Activated CD4-positive, alpha-beta memory T cell treated with anti-CD3 and anti-CD28 coated beads, Interleukin-2, amount 10 ng/mL, durations not matched to agents 7 days and 5 days (primary cell): Measurements from ENCODE around the gene ABHD10. TPM values are rescaled to one million over a fixed set of nuclear protein-coding genes. Genes with fewer than 3 reads are reported as not detected.

ENCODE experiments used
- CTCF ChIA-PET: fragments of 350-600 bp; sonication (Branson Sonifier 250); formaldehyde crosslinking; loops from one replicate; lab custom pipeline; 2021; ENCODE audit warnings: antibody characterized with exemption, inconsistent platforms; lab: Charles Lee
- POLR2A ChIA-PET: fragments of 350-600 bp; sonication (Branson Sonifier 250); formaldehyde crosslinking; loops from one replicate; lab custom pipeline; 2021; ENCODE audit warnings: antibody characterized with exemption; lab: Charles Lee
- DNase-seq: peaks from one replicate; pipeline ENCODE4 v3.0.0-alpha.2; 2020
- H3K27ac Mint-ChIP-seq: one replicate; pipeline ENCODE4 v1.8.0; 2021; ENCODE audit warnings: mild to moderate bottlenecking, mixed read lengths
- H3K27me3 Mint-ChIP-seq: one replicate; pipeline ENCODE4 v1.8.0; 2021; ENCODE audit warnings: mixed read lengths
- H3K36me3 Mint-ChIP-seq: one replicate; pipeline ENCODE4 v1.8.0; 2021; ENCODE audit warnings: low read depth, mixed read lengths
- H3K4me1 Mint-ChIP-seq: one replicate; pipeline ENCODE4 v1.8.0; 2021; ENCODE audit warnings: mixed read lengths
- H3K4me3 Mint-ChIP-seq: one replicate; pipeline ENCODE4 v1.8.0; 2021; ENCODE audit warnings: mild to moderate bottlenecking, mixed read lengths
- H3K9me3 Mint-ChIP-seq: one replicate; pipeline ENCODE4 v1.8.0; 2021; ENCODE audit warnings: mixed read lengths
- total RNA-seq, 2 experiments: library from RNA; stranded (reverse); gene quantifications; one replicate each; pipeline ENCODE4 v1.2.3, GENCODE V29; 2021

ABHD10 gene
- 10 to 100 TPM; 40.4 to 44.7 TPM for total RNA-seq

DNA sequence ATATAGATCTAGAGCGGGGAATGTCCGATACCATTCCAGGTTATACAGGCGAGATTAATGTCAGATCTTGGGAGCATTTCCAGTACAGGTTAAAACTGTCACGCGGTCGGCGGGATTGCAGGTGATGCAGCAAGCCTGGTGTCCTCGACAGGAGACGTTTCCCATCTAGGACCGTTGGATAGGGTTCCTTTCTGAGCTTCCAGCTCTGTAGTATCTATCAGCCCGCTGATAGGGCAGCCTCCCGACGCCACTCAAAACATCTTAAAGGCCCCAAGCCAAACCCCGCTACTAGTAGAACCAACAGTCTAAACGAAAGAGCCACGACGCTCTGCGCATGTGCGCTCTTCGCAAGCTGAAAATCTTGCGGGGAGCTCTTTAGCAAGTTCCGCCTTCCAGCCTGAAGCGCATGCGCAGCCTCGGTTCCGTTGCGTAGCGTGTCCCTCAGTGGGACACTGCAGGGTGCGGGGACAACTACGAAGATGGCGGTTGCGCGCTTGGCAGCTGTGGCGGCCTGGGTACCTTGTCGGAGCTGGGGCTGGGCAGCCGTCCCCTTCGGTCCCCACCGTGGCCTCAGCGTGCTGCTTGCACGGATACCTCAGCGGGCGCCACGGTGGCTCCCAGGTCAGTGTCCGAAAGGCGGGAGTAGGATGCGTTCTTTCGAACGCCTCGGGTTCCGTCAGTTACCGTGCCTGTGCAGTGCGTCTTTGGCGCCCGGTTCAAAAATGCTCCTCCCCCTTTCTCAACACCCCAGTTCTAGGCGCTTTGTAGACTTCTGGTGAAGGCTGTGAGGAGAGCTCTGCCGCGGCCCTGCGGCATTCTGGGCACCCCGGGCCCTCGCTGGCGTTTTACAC is at the start of gene ABHD10:
Gene ABHD10 (plus strand): TSS at position 444 of the 851 bp plus-strand sequence. CDS start 36 bp downstream, at position 480.
- H3K4me3 Mint-ChIP-seq: peak within 1 kb of the TSS; percentile 75
- no peaks in the 10 kb centered on the region for H3K9me3 Mint-ChIP-seq
- no peaks in the 10 kb centered on the region for H3K27me3 Mint-ChIP-seq
- peak; percentile 97 for DNase-seq
- CTCF ChIA-PET: interaction anchor here (1.0 to 3.6 kb wide), 18 partner anchors 10 to 401 kb away, joined by 3 to 50 read pairs (median 5); no protein-coding TSS in a partner anchor
- POLR2A ChIA-PET: interaction anchor here (0.6 to 2.4 kb wide), 42 partner anchors 8 to 1555 kb away, joined by 3 to 28 read pairs (median 3); partner anchors contain the start of genes CD200 and CD96
- H3K27ac Mint-ChIP-seq: peak within 1 kb of the TSS; percentile 92
- H3K36me3 Mint-ChIP-seq: peaks cover 25% of the 10 kb centered on the region
- peaks cover 42% of the 10 kb centered on the region for H3K4me1 Mint-ChIP-seq

GRCh38 chr3:111929484-111929883 is 49.3 kb upstream of the ABHD10 start:
- Mint-ChIP-seq H3K27me3 (no peaks in the 10 kb centered on the region), H3K4me3 (no peak overlapping the region), H3K4me1 (no peaks in the 10 kb centered on the region), H3K27ac (no peak overlapping the region), H3K36me3 (no peaks in the 10 kb centered on the region), H3K9me3 (no peaks in the 10 kb centered on the region)
- no peak for DNase-seq
- ChIA-PET POLR2A (no interaction called here), CTCF (no interaction called here)

- H3K4me3 Mint-ChIP-seq: no peak overlapping the region
- H3K9me3 Mint-ChIP-seq: no peaks in the 10 kb centered on the region
- no peaks in the 10 kb centered on the region for H3K27me3 Mint-ChIP-seq
- H3K4me1 Mint-ChIP-seq: no peaks in the 10 kb centered on the region
- ChIA-PET POLR2A (no interaction called here), CTCF (interaction anchor here (0.7 kb wide), 1 partner anchor 40 kb away, joined by 3 read pairs; no protein-coding TSS in a partner anchor)
- H3K27ac Mint-ChIP-seq: no peak overlapping the region
- DNase-seq: no peak
- H3K36me3 Mint-ChIP-seq: no peaks in the 10 kb centered on the region
Observed at GRCh38 chr3:111932946-111933345, 45.9 kb upstream of the ABHD10 start.

DNA sequence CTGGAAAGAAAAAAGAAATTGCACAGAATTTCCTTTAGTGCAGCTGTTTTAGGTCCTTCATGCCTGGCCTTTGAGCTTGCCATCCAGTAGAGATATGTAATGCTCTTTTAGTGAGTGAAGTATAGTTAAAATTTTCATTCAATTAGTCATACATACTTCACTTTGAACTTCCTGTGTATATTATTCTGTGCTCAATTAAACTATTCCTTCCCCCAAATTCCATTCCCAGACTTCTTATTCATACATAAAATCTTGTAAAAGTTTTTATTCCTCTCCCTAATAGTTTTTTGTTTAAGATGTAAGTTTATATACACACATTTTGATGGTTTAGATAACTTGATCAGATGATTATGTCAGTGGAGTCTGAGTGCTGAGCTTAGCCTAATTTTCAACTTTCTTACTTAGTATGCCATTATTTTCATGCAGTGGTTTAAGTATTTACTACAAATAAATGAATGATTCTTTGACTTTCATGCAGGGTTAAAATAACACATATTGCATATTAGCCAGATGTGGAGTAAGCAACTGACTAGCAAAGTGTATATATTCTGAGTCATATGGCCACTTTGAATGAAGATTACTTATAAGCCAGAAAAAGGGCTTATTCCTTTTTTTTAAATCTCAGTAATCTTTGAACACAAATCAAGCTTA is 42.5 kb upstream of the ABHD10 start:
- no peak for DNase-seq
- POLR2A ChIA-PET: no interaction called here
- Mint-ChIP-seq H3K4me1 (no peaks in the 10 kb centered on the region), H3K27ac (no peak overlapping the region), H3K27me3 (no peaks in the 10 kb centered on the region), H3K4me3 (no peak overlapping the region), H3K36me3 (peaks cover 3% of the 10 kb centered on the region), H3K9me3 (no peaks in the 10 kb centered on the region)
- CTCF ChIA-PET: interaction anchor here (1.8 kb wide), 1 partner anchor 31 kb away, joined by 4 read pairs; no protein-coding TSS in a partner anchor

DNA sequence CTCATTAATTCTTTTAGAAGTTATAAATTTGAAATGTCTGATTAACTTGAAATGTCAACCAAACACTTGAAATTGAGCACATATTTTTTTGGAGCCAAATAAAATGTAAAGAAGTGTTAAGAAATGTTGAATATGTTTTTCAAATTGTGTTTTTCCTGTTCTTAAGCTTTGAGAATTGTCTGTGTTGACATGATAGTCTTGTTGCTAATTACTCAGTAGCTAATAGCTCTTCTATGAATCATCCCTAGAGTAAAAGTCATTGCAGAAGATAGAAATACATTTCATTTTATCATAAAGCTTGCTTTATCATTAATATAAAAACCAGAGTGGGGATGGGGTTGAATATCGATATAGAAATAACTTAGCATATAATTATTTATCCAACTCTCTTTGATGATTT is 41.9 kb upstream of the ABHD10 start:
- peaks cover 3% of the 10 kb centered on the region for H3K36me3 Mint-ChIP-seq
- no peak for DNase-seq
- H3K4me3 Mint-ChIP-seq: no peak overlapping the region
- H3K27me3 Mint-ChIP-seq: no peaks in the 10 kb centered on the region
- H3K27ac Mint-ChIP-seq: no peak overlapping the region
- CTCF ChIA-PET: interaction anchor here (1.8 kb wide), 1 partner anchor 31 kb away, joined by 4 read pairs; no protein-coding TSS in a partner anchor
- POLR2A ChIA-PET: no interaction called here
- no peaks in the 10 kb centered on the region for H3K4me1 Mint-ChIP-seq
- H3K9me3 Mint-ChIP-seq: no peaks in the 10 kb centered on the region

DNA sequence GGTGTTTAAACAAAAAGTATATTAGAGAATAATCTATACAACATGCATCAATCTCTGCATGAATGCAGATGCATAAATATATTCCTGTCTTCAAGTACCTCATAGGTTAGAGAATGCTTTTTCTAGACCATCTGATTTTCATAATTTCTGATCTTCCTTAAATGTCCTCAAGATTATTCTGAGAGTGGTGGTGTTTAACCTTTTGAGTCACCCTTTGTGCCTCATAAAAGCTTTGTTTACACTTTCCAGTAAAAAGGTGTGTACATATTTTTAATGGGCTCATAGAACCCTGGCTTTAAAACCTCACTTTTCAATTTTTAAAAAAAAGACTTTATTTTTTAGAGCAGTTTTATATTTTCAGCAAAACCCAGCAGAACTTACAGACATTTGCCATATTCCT is 41.0 kb upstream of the ABHD10 start:
- CTCF ChIA-PET: no interaction called here
- H3K36me3 Mint-ChIP-seq: peaks cover 3% of the 10 kb centered on the region

DNA sequence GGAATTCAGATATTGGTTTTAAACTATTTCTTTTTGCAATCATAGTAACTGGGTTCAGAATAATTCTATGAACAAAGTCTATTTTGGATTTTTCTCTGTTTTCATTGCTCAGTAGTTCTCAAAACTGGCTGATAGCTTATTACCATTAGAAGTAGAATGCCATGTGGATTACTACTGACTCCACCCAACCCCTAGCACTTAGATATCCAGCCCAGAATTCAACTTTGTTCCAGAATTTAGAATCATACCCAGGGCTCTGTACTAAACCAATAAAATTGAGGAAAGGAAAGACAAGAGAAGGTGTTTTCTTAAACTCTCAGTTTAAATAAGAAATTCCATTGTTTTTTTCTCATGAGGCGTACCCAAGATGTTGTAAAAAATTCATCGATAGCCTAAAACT is 39.0 kb upstream of the ABHD10 start:
- Mint-ChIP-seq H3K4me1 (no peaks in the 10 kb centered on the region), H3K4me3 (no peak overlapping the region), H3K27me3 (no peaks in the 10 kb centered on the region), H3K36me3 (peaks cover 3% of the 10 kb centered on the region), H3K9me3 (no peaks in the 10 kb centered on the region), H3K27ac (no peak overlapping the region)
- no peak for DNase-seq
- ChIA-PET POLR2A (no interaction called here), CTCF (no interaction called here)

More for the DNA sequence above, 41.0 kb upstream of the ABHD10 start:
- no peaks in the 10 kb centered on the region for H3K4me1 Mint-ChIP-seq
- H3K9me3 Mint-ChIP-seq: no peaks in the 10 kb centered on the region
- H3K27ac Mint-ChIP-seq: no peak overlapping the region
- POLR2A ChIA-PET: no interaction called here
- no peak for DNase-seq
- no peak overlapping the region for H3K4me3 Mint-ChIP-seq
- no peaks in the 10 kb centered on the region for H3K27me3 Mint-ChIP-seq

DNA sequence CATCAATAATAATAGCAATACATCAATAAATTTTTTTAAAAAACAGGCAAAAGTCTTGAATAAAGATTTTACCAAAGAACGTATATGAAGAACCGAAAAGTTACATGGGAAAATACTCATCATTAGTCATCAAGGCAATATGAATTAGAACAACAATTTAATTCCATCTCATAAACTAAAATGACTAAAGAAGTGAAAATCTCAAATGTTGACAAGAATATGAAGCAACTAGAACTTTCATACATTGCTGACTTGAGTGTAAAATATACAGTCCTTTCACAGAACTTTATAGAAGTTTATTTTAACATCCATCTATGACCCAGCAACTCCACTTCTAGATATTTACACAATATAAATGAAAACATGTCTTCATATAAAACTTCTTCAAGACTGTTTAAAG is 35.3 kb upstream of the ABHD10 start:
- Mint-ChIP-seq H3K9me3 (no peaks in the 10 kb centered on the region), H3K27ac (no peak overlapping the region), H3K36me3 (peaks cover 3% of the 10 kb centered on the region), H3K4me1 (no peaks in the 10 kb centered on the region), H3K27me3 (no peaks in the 10 kb centered on the region), H3K4me3 (no peak overlapping the region)
- ChIA-PET POLR2A (no interaction called here), CTCF (no interaction called here)
- no peak for DNase-seq

DNA sequence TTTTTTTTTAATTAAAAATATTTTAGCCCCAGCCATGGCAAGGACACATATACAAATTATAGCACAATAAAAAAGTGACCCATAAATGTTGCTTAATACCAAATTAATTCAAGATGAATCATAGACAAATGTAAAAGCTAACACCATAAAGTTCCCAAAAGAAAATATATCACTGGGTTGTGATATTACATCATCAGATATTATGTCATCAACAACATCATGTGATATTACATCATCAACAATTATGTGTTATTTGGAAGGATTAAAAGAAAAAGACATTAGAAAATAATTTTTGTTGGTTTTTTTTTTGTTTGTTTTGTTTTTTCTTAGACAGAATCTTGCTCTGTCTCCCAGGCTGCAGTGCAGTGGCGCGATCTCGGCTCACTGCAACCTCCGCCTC is 34.5 kb upstream of the ABHD10 start:
- no peak for DNase-seq
- peaks cover 3% of the 10 kb centered on the region for H3K36me3 Mint-ChIP-seq
- ChIA-PET CTCF (no interaction called here), POLR2A (no interaction called here)
- no peak overlapping the region for H3K4me3 Mint-ChIP-seq
- H3K9me3 Mint-ChIP-seq: no peaks in the 10 kb centered on the region
- H3K27ac Mint-ChIP-seq: no peak overlapping the region
- H3K27me3 Mint-ChIP-seq: no peaks in the 10 kb centered on the region
- H3K4me1 Mint-ChIP-seq: no peaks in the 10 kb centered on the region

DNA sequence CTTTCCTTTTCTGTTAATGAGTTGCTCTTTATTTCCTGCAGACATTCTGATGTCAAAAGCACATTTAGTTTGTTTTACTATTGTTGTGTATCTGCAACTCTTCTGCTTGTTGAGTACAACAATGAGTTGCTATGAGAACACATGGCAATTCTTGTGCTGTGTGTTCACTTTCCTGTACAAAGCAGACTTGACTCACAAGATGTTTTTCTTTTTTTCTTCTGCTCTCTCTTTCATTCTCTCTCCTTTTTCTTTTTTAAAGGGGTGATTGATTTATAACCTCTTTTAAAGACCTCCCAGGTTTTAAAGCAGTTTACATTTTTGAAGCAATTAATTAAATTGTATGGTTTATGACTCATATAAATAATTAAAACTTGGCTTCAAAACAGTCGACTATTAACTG is 31.6 kb upstream of the ABHD10 start:
- no peaks in the 10 kb centered on the region for H3K27me3 Mint-ChIP-seq
- DNase-seq: no peak
- ChIA-PET CTCF (no interaction called here), POLR2A (interaction anchor here (1.1 kb wide), 1 partner anchor 87 kb away, joined by 3 read pairs; no protein-coding TSS in a partner anchor)
- H3K4me1 Mint-ChIP-seq: no peaks in the 10 kb centered on the region
- no peaks in the 10 kb centered on the region for H3K9me3 Mint-ChIP-seq
- H3K27ac Mint-ChIP-seq: no peak overlapping the region
- no peak overlapping the region for H3K4me3 Mint-ChIP-seq
- H3K36me3 Mint-ChIP-seq: no peaks in the 10 kb centered on the region

DNA sequence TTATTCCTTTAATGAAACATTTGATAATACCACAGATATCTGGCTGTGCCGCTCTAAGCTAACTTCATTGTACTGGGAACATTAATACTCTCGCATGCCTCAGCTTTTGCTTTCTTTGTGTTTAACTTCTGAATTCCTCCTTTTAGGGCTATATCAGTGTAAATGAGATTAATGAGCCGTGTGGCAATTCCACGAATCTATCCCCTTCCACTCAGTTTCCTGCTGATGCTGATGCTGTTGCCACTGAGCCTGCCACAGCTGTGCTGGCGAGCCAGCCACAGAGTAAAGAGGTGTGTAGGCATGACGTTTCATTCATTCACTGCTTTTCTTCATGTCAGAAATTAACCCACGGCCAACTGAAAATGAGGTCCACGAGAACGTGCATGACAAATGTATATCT is 30.0 kb upstream of the ABHD10 start:
- Mint-ChIP-seq H3K27ac (no peak overlapping the region), H3K9me3 (no peaks in the 10 kb centered on the region), H3K4me3 (no peak overlapping the region), H3K27me3 (no peaks in the 10 kb centered on the region), H3K4me1 (no peaks in the 10 kb centered on the region), H3K36me3 (no peaks in the 10 kb centered on the region)
- no peak for DNase-seq
- ChIA-PET POLR2A (no interaction called here), CTCF (no interaction called here)

- ChIA-PET POLR2A (no interaction called here), CTCF (no interaction called here)
- Mint-ChIP-seq H3K27me3 (no peaks in the 10 kb centered on the region), H3K4me3 (no peak overlapping the region), H3K4me1 (no peaks in the 10 kb centered on the region), H3K9me3 (no peaks in the 10 kb centered on the region), H3K27ac (no peak overlapping the region), H3K36me3 (no peaks in the 10 kb centered on the region)
- no peak for DNase-seq
Observed at GRCh38 chr3:111949712-111950111, 29.1 kb upstream of the ABHD10 start.

- CTCF ChIA-PET: interaction anchor here (1.8 to 2.5 kb wide), 2 partner anchors 16 to 63 kb away, joined by 3 to 12 read pairs; no protein-coding TSS in a partner anchor
- no peaks in the 10 kb centered on the region for H3K36me3 Mint-ChIP-seq
- no peaks in the 10 kb centered on the region for H3K9me3 Mint-ChIP-seq
- no peaks in the 10 kb centered on the region for H3K4me1 Mint-ChIP-seq
- no peak for DNase-seq
- H3K4me3 Mint-ChIP-seq: no peak overlapping the region
- no peaks in the 10 kb centered on the region for H3K27me3 Mint-ChIP-seq
- POLR2A ChIA-PET: no interaction called here
- no peak overlapping the region for H3K27ac Mint-ChIP-seq
Observed at GRCh38 chr3:111951032-111951431, 27.8 kb upstream of the ABHD10 start.
